HepG2 (cell line): ENCODE measurements around the gene MAP2K2. TPM values are rescaled to one million over a fixed set of nuclear protein-coding genes. Genes with fewer than 3 reads are reported as not detected.

Experiments used
- ARID4A ChIP-seq: sonication (generic); formaldehyde crosslinking; IDR thresholded peaks from 2 replicates; pipeline ENCODE4 v1.5.0; 2020; ENCODE audit warnings: mild to moderate bottlenecking, missing genetic modification reagents, borderline replicate concordance
- FOSL1 ChIP-seq: sonication (generic); formaldehyde crosslinking; IDR thresholded peaks from 2 replicates; pipeline ENCODE4 v1.9.0; 2021; ENCODE audit warnings: missing genetic modification reagents, borderline replicate concordance
- FOSL2 ChIP-seq: sonication (generic); formaldehyde crosslinking; IDR thresholded peaks from 2 replicates; pipeline ENCODE4 v1.4.0; 2020; ENCODE audit warnings: missing genetic modification reagents
- GMEB2 ChIP-seq: IDR thresholded peaks from 2 replicates; pipeline ENCODE4 v1.6.1; 2016; ENCODE audit warnings: missing biosample characterization, missing genetic modification reagents, low read depth
- GPBP1L1 ChIP-seq: sonication (generic); formaldehyde crosslinking; IDR thresholded peaks from 2 replicates; pipeline ENCODE4 v1.5.0; 2020; ENCODE audit warnings: mild to moderate bottlenecking, missing genetic modification reagents
- MED13 ChIP-seq: sonication (generic); formaldehyde crosslinking; IDR thresholded peaks from 2 replicates; pipeline ENCODE4 v1.5.0; 2020; ENCODE audit warnings: missing genetic modification reagents
- MXD3 ChIP-seq: IDR thresholded peaks from 2 replicates; pipeline ENCODE4 v1.6.1; 2016; ENCODE audit warnings: mild to moderate bottlenecking, missing biosample characterization, missing genetic modification reagents
- PRDM4 ChIP-seq: sonication (generic); formaldehyde crosslinking; IDR thresholded peaks from 2 replicates; pipeline ENCODE4 v1.9.0; 2021; ENCODE audit warnings: missing genetic modification reagents, borderline replicate concordance
- SMAD9 ChIP-seq: sonication (generic); formaldehyde crosslinking; IDR thresholded peaks from 2 replicates; pipeline ENCODE4 v1.5.1; 2020; ENCODE audit warnings: mild to moderate bottlenecking, missing genetic modification reagents
- TMF1 ChIP-seq: sonication (generic); formaldehyde crosslinking; IDR thresholded peaks from 2 replicates; pipeline ENCODE4 v1.8.1; 2022; ENCODE audit warnings: low read depth, missing genetic modification reagents
- ZFP91 ChIP-seq: sonication (generic); formaldehyde crosslinking; IDR thresholded peaks from 2 replicates; pipeline ENCODE4 v1.9.0; 2022; ENCODE audit warnings: missing genetic modification reagents, mild to moderate bottlenecking, borderline replicate concordance
- ZGPAT ChIP-seq: IDR thresholded peaks from 2 replicates; pipeline ENCODE4 v1.6.1; 2016; ENCODE audit warnings: mild to moderate bottlenecking
- ZKSCAN1 ChIP-seq: fragments of 150-350 bp; IDR thresholded peaks from 2 replicates; pipeline ENCODE4 v1.6.1; 2014; ENCODE audit warnings: low read length
- ZNF207 ChIP-seq: fragments of 450-650 bp; IDR thresholded peaks from 2 replicates; pipeline ENCODE4 v1.6.1; 2016; ENCODE audit warnings: antibody characterized with exemption, borderline replicate concordance
- ZNF510 ChIP-seq: sonication (generic); formaldehyde crosslinking; IDR thresholded peaks from 2 replicates; pipeline ENCODE4 v1.4.0; 2020; ENCODE audit warnings: low read depth, mild to moderate bottlenecking, missing genetic modification reagents
- polyA plus RNA-seq, 8 experiments: library from polyadenylated mRNA; depleted of rRNA in 3 of 8; stranded (reverse) in 7 of 8; unstranded in 1 of 8; fragments of >200 nt; fragmentation: Illumina TruSeq in 4 of 8; extraction: Trizol in 4 of 8; gene quantifications; 2 replicates each; pipeline versions ENCODE4 v1.2.1 to v1.2.3, GENCODE V29; 2011 to 2016; ENCODE audit warnings: low read depth in 4 of 8, missing spikeins in 1 of 8, mixed read lengths in 1 of 8; ENCODE audit not compliant: insufficient read depth in 1 of 8
- total RNA-seq, 5 experiments: library from RNA; depleted of rRNA; stranded (reverse); fragments of >200 nt; fragmentation: Illumina TruSeq; extraction: Trizol; gene quantifications; 2 replicates each; pipeline ENCODE4 v1.2.3, GENCODE V29; 2016; ENCODE audit warnings: low read depth in 1 of 5

MAP2K2 gene
- total and polyA plus RNA-seq, 2 of the 13 experiments (the other 11 are each of a cell fraction or from before 2014, with no cell fraction given): 70.3 to 80.9 TPM

GRCh38 chr19:4172861-4173473, 49.0 kb upstream of the MAP2K2 start (continued):
- TF ChIP-seq ARID4A (CRISPR knock-in tag) (peak; percentile 40; the same call in 1 of the 2 replicates), SMAD9 (CRISPR knock-in tag) (no peak), FOSL1 (CRISPR knock-in tag) (no peak), TMF1 (CRISPR knock-in tag) (peak; percentile 73; the same call in 1 of the 2 replicates), ZGPAT (CRISPR knock-in tag) (peak; percentile 38; the same call in 1 of the 2 replicates), FOSL2 (peak; percentile 27; the same call in 1 of the 2 replicates), ZKSCAN1 (no peak), MED13 (0 out of 2 replicates have a peak, but pooled peaks have one; percentile 58), GMEB2 (CRISPR knock-in tag) (no peak), ZNF207 (no peak), PRDM4 (CRISPR knock-in tag) (no peak), ZNF510 (no peak), GPBP1L1 (CRISPR knock-in tag) (no peak), ZFP91 (CRISPR knock-in tag) (peak; percentile 31; the same call in 1 of the 2 replicates), MXD3 (CRISPR knock-in tag) (peak; percentile 82; the same call in 1 of the 2 replicates)
